ENCODE measurements around the gene RIT2.
"Not testable (repeated sequence)": the region's sequence is repeated elsewhere in the genome, so short reads cannot be mapped to it uniquely, and the experiment has no call there.

RIT2 gene

GRCh38 chr18:42745171-42745570 lies 370.3 kb downstream of the RIT2 start:
- DNase-seq: no peak

GRCh38 chr18:42743373-42744138 lies 371.9 kb downstream of the RIT2 start:
- no peak for DNase-seq

GRCh38 chr18:42742969-42743368 lies 372.5 kb downstream of the RIT2 start:
- DNase-seq: no peak

- DNase-seq: no peak
These were observed 373.0 kb downstream of the RIT2 start for GRCh38 chr18:42742474-42742873.

GRCh38 chr18:42741805-42742347 lies 373.6 kb downstream of the RIT2 start:
- DNase-seq: not testable (repeated sequence)

- not testable (repeated sequence) for DNase-seq
These were observed 374.2 kb downstream of the RIT2 start for GRCh38 chr18:42741299-42741698.

- DNase-seq: no peak
These were observed 379.4 kb downstream of the RIT2 start for GRCh38 chr18:42736074-42736473.

- no peak for DNase-seq
These were observed 381.0 kb downstream of the RIT2 start for GRCh38 chr18:42734520-42734919.

- no peak for DNase-seq
These were observed 385.2 kb downstream of the RIT2 start for GRCh38 chr18:42730272-42730671.

- no peak for DNase-seq
These were observed 396.3 kb downstream of the RIT2 start for GRCh38 chr18:42719221-42719620.

GRCh38 chr18:42712065-42712464 lies 403.4 kb downstream of the RIT2 start:
- no peak for DNase-seq

GRCh38 chr18:42707080-42707479 lies 408.4 kb downstream of the RIT2 start:
- no peak for DNase-seq

GRCh38 chr18:42706618-42707017 lies 408.9 kb downstream of the RIT2 start:
- peak; percentile 75 for DNase-seq

- no peak for DNase-seq
These were observed 409.4 kb downstream of the RIT2 start for GRCh38 chr18:42706029-42706608.

Measured in NCI-H2029 treated with DMSO at 0.1 percent for 48 hours (cell line).